Parathyroid adenoma (tissue), 2 donors: ENCODE data around the gene NAA50.

Experiments used
- H2AFZ ChIP-seq: fragments of 300-600 bp; sonication (generic); one replicate; pipeline ENCODE4 v1.7.0; 2017; ENCODE audit warnings: antibody characterized with exemption, mild to moderate bottlenecking
- H3K27ac ChIP-seq: fragments of 300-600 bp; sonication (generic); one replicate; pipeline ENCODE4 v1.7.0; 2017
- H3K27me3 ChIP-seq: fragments of 300-600 bp; sonication (generic); one replicate; pipeline ENCODE4 v1.7.0; 2017; ENCODE audit warnings: low read length; ENCODE audit not compliant: control insufficient read depth, insufficient read depth
- H3K36me3 ChIP-seq: fragments of 300-600 bp; sonication (generic); one replicate; pipeline ENCODE4 v1.7.0; 2017; ENCODE audit warnings: low read length; ENCODE audit not compliant: control insufficient read depth, insufficient read depth
- H3K4me1 ChIP-seq: fragments of 300-600 bp; sonication (generic); one replicate; pipeline ENCODE4 v1.7.0; 2017; ENCODE audit warnings: control low read depth
- H3K4me2 ChIP-seq: fragments of 300-600 bp; sonication (generic); one replicate; pipeline ENCODE4 v1.7.0; 2017; ENCODE audit warnings: low read length
- H3K4me3 ChIP-seq: fragments of 300-600 bp; sonication (generic); one replicate; pipeline ENCODE4 v1.7.0; 2017; ENCODE audit warnings: low read depth, low read length
- H3K79me2 ChIP-seq: fragments of 300-600 bp; sonication (generic); one replicate; pipeline ENCODE4 v1.7.0; 2017; ENCODE audit warnings: control low read depth
- H3K9ac ChIP-seq: fragments of 300-600 bp; sonication (generic); one replicate; pipeline ENCODE4 v1.7.0; 2017; ENCODE audit warnings: mild to moderate bottlenecking
- H3K9me3 ChIP-seq: fragments of 300-600 bp; sonication (generic); one replicate; pipeline ENCODE4 v1.7.0; 2017; ENCODE audit warnings: low read length; ENCODE audit not compliant: control insufficient read depth
- TF ChIP-seq, protein P1 (sequence below): fragments of 300-600 bp; sonication (generic); IDR thresholded peaks from one replicate; pipeline ENCODE4 v1.7.0; 2017; ENCODE audit warnings: antibody characterized with exemption, mild to moderate bottlenecking
- donor health status: primary hyperparathyroidism.

NAA50 gene

GRCh38 chr3:113696658-113697499, 49.2 kb downstream of the NAA50 start:
- Histone ChIP-seq H3K4me2 (peak overlapping the region; percentile 66), H3K9me3 (no peaks in the 10 kb centered on the region), H3K27ac (peak overlapping the region; percentile 94), H2AFZ (peak overlapping the region; percentile 87), H3K36me3 (no peaks in the 10 kb centered on the region), H3K4me3 (peak overlapping the region; percentile 99), H3K79me2 (peaks cover 23% of the 10 kb centered on the region), H3K9ac (peak overlapping the region; percentile 51), H3K27me3 (no peaks in the 10 kb centered on the region), H3K4me1 (peaks cover 12% of the 10 kb centered on the region)
- TF ChIP-seq, protein P1, sequence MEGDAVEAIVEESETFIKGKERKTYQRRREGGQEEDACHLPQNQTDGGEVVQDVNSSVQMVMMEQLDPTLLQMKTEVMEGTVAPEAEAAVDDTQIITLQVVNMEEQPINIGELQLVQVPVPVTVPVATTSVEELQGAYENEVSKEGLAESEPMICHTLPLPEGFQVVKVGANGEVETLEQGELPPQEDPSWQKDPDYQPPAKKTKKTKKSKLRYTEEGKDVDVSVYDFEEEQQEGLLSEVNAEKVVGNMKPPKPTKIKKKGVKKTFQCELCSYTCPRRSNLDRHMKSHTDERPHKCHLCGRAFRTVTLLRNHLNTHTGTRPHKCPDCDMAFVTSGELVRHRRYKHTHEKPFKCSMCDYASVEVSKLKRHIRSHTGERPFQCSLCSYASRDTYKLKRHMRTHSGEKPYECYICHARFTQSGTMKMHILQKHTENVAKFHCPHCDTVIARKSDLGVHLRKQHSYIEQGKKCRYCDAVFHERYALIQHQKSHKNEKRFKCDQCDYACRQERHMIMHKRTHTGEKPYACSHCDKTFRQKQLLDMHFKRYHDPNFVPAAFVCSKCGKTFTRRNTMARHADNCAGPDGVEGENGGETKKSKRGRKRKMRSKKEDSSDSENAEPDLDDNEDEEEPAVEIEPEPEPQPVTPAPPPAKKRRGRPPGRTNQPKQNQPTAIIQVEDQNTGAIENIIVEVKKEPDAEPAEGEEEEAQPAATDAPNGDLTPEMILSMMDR, result peak; percentile 29

DNA sequence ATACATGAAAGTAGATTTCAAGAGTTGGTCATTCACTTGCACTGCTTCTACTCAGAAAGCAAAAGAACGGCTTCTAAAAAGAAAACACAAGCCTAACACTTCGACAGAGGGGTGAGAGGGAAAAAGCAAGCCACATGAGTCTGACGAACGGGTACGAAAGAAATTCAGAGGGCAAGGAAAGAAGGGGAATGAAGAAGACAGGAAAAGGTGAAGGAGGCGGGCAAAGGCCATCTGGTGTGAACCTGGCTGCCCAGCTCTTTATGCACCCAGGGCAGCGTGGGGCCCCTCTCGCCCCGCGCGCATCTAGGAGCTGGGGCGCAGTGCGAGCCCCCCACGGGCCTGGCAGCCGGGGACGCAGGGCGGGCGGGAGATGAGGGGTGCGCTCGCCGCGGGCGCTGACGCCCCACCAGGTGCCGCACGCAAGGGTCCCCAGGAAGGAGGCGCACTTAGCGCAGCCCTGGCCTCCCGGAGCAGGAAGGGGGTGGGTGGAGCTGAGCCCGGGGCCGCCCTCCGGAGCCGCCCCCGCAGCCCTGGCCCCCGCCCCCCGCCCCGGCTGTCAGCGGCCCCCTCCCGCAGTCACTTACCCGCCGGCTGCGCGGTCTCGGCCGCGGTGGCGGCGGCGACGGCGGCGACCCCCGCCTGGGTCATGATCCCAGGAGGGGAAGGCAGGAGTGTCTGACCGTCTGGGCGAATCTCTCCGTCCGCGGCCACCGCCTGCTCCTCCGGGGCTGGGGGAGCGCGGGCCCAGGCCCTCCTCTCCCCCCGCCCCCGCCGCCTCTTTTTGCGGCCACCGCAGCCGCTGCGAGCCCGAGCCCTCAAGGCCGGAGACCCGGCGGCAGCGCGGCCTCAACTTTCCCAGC, 50.0 kb downstream of the NAA50 start, which contains the start of gene USF3:
Gene USF3 (minus strand): TSS at position 857 of the 860 bp plus-strand sequence. CDS start 21,764 bp downstream, outside the sequence.
- peaks cover 13% of the 10 kb centered on the region for H3K4me1 ChIP-seq
- peaks cover 27% of the 10 kb centered on the region for H3K79me2 ChIP-seq
- peak within 1 kb of the TSS; percentile 87 for H2AFZ ChIP-seq
- no peaks in the 10 kb centered on the region for H3K36me3 ChIP-seq
- peak within 1 kb of the TSS; percentile 94 for H3K27ac ChIP-seq
- H3K4me2 ChIP-seq, result peak within 1 kb of the TSS; percentile 85
- peak within 1 kb of the TSS; percentile 95 for H3K9ac ChIP-seq
- H3K9me3 ChIP-seq, result no peaks in the 10 kb centered on the region
- TF ChIP-seq, protein P1, result no peak
- H3K27me3 ChIP-seq, result no peaks in the 10 kb centered on the region
- H3K4me3 ChIP-seq, result peak within 1 kb of the TSS; percentile 99

- Histone ChIP-seq H3K9ac (peak overlapping the region; percentile 55), H2AFZ (peak overlapping the region; percentile 86), H3K79me2 (peaks cover 33% of the 10 kb centered on the region), H3K27me3 (no peaks in the 10 kb centered on the region), H3K4me3 (peak overlapping the region; percentile 99), H3K27ac (peak overlapping the region; percentile 89), H3K4me1 (peaks cover 14% of the 10 kb centered on the region), H3K9me3 (no peaks in the 10 kb centered on the region), H3K36me3 (no peaks in the 10 kb centered on the region), H3K4me2 (peak overlapping the region; percentile 85)
- TF ChIP-seq, protein P1, result no peak
Measured at GRCh38 chr3:113695431-113695785, 50.6 kb downstream of the NAA50 start.

DNA sequence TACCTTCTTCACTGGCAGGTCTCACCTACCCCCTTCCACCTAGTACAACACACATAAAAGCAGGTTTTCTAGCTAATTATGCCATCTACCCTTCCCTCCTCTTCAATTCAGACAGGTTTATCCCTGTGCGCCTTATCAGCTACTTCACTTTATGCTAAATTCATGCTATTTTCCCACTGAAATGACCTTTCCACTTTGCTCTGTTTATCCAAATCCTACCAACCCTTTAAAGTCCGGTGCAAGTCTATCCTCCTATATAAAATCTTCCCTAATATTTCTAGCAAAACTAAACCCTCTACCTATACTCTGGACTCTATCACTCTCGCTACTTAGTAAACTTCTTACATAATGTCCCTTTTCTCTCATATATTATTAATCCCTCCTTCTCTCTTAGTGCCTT, 55.6 kb downstream of the NAA50 start:
- no peak overlapping the region for H2AFZ ChIP-seq
- TF ChIP-seq, protein P1, result no peak

More for the DNA sequence above, 55.6 kb downstream of the NAA50 start:
- Histone ChIP-seq H3K9me3 (no peaks in the 10 kb centered on the region), H3K27ac (no peak overlapping the region), H3K4me1 (peaks cover 22% of the 10 kb centered on the region), H3K4me3 (no peak overlapping the region), H3K27me3 (no peaks in the 10 kb centered on the region), H3K9ac (no peak overlapping the region), H3K79me2 (peaks cover 49% of the 10 kb centered on the region), H3K36me3 (no peaks in the 10 kb centered on the region), H3K4me2 (no peak overlapping the region)
